IMR-90 (cell line): ENCODE data around the gene CHPF2. TPM values are rescaled to one million over a fixed set of nuclear protein-coding genes. Genes with fewer than 3 reads are reported as not detected.
A peak's percentile ranks its signal among the peaks of the same experiment; 100 is the strongest.

Experiments used
- ATAC-seq: fragments of 200-7000 bp; cut with Tn5 transposase; 2 replicates; pipeline ENCODE4 v1.9.1; 2020; ENCODE audit warnings: low read depth, mild to moderate bottlenecking, moderate library complexity
- BruUV-seq: library from RNA; stranded (reverse); fragments of 400-500 nt; replicated peaks from 2 replicates; lab custom pipeline; 2021; lab: Mats Ljungman, UMichigan
- CTCF ChIA-PET: fragments of 300-600 bp; formaldehyde crosslinking; extraction: SDS; loops from one replicate; lab custom pipeline; 2021; ENCODE audit warnings: antibody characterized with exemption; lab: Yijun Ruan, JAX
- POLR2A ChIA-PET: fragments of 300-600 bp; sonication (Branson Sonifier 250); formaldehyde crosslinking; loops from one replicate; lab custom pipeline; 2022; ENCODE audit warnings: antibody characterized with exemption; ENCODE audit not compliant: unreplicated experiment; lab: Charles Lee
- DNase-seq: peaks from one replicate; pipeline ENCODE4 v3.0.0; 2013
- H2AFZ ChIP-seq: replicated peaks from 2 replicates; pipeline ENCODE3; 2013; ENCODE audit warnings: low read length, mild to moderate bottlenecking; ENCODE audit not compliant: poor library complexity
- H2AK5ac ChIP-seq: 2 replicates; pipeline ENCODE4 v1.6.1; 2013; ENCODE audit warnings: low read depth, low read length, inconsistent platforms
- H2AK9ac ChIP-seq: replicated peaks from 2 replicates; pipeline ENCODE3; 2013; ENCODE audit warnings: mild to moderate bottlenecking, low read depth, low read length, moderate library complexity; ENCODE audit not compliant: poor library complexity
- H2BK120ac ChIP-seq: 2 replicates; pipeline ENCODE4 v1.6.1; 2013; ENCODE audit warnings: low read depth, low read length, inconsistent platforms
- H2BK15ac ChIP-seq: 3 replicates; pipeline ENCODE4 v1.6.1; 2013; ENCODE audit warnings: low read depth, low read length, inconsistent platforms
- H2BK20ac ChIP-seq: 2 replicates; pipeline ENCODE4 v1.6.1; 2013; ENCODE audit warnings: low read depth, mild to moderate bottlenecking, inconsistent platforms, low read length, moderate library complexity
- H2BK5ac ChIP-seq: 2 replicates; pipeline ENCODE4 v1.6.1; 2013; ENCODE audit warnings: mild to moderate bottlenecking, low read depth, low read length, inconsistent platforms; ENCODE audit not compliant: poor library complexity, severe bottlenecking
- H3K14ac ChIP-seq: replicated peaks from 2 replicates; pipeline ENCODE4 v1.6.1; 2013; ENCODE audit warnings: low read depth, low read length, inconsistent platforms
- H3K18ac ChIP-seq: 2 replicates; pipeline ENCODE4 v1.6.1; 2013; ENCODE audit warnings: low read depth, low read length, control low read depth
- H3K23ac ChIP-seq: 2 replicates; pipeline ENCODE4 v1.6.1; 2013; ENCODE audit warnings: low read depth, low read length, inconsistent platforms
- H3K27ac ChIP-seq: 2 replicates; pipeline ENCODE4 v1.5.1; 2013; ENCODE audit warnings: mild to moderate bottlenecking, control low read depth, low read length; ENCODE audit not compliant: insufficient read depth
- H3K27me3 ChIP-seq: 2 replicates; pipeline ENCODE4 v1.6.1; 2013; ENCODE audit warnings: low read length; ENCODE audit not compliant: control insufficient read depth, insufficient read depth
- H3K36me3 ChIP-seq: 2 replicates; pipeline ENCODE4 v1.6.1; 2013; ENCODE audit warnings: low read length, mixed read lengths; ENCODE audit not compliant: control insufficient read depth, insufficient read depth
- H3K4ac ChIP-seq: 2 replicates; pipeline ENCODE4 v1.6.1; 2013; ENCODE audit warnings: low read depth, low read length, inconsistent platforms
- H3K4me1 ChIP-seq: 2 replicates; pipeline ENCODE4 v1.6.1; 2013; ENCODE audit warnings: low read length, mixed read lengths; ENCODE audit not compliant: control insufficient read depth, insufficient read depth
- H3K4me2 ChIP-seq: 2 replicates; pipeline ENCODE4 v1.6.1; 2013; ENCODE audit warnings: low read depth, mild to moderate bottlenecking, control low read depth, low read length, moderate library complexity
- H3K4me3 ChIP-seq: 2 replicates; pipeline ENCODE4 v1.5.1; 2013; ENCODE audit warnings: low read depth, mild to moderate bottlenecking, control low read depth, low read length, moderate library complexity; ENCODE audit not compliant: insufficient read depth
- H3K56ac ChIP-seq: 2 replicates; pipeline ENCODE4 v1.6.1; 2013; ENCODE audit warnings: low read length, inconsistent platforms; ENCODE audit not compliant: insufficient read depth; ENCODE audit errors: extremely low read depth
- H3K79me1 ChIP-seq, 2 experiments: 2 replicates each; pipeline ENCODE4 v1.6.1; 2013; ENCODE audit warnings: low read length in 2 of 2, inconsistent platforms in 1 of 2, low read depth in 1 of 2
- H3K9ac ChIP-seq: 2 replicates; pipeline ENCODE4 v1.6.1; 2013; ENCODE audit warnings: low read depth, low read length, control low read depth
- H3K9me1 ChIP-seq: 2 replicates; pipeline ENCODE4 v1.6.1; 2013; ENCODE audit warnings: low read length, inconsistent platforms; ENCODE audit not compliant: insufficient read depth
- H3K9me3 ChIP-seq: 2 replicates; pipeline ENCODE4 v1.6.1; 2013; ENCODE audit warnings: low read length; ENCODE audit not compliant: control insufficient read depth, insufficient read depth
- H4K20me1 ChIP-seq: 2 replicates; pipeline ENCODE4 v1.6.1; 2013; ENCODE audit warnings: low read length, inconsistent platforms; ENCODE audit not compliant: insufficient read depth
- H4K5ac ChIP-seq: 2 replicates; pipeline ENCODE4 v1.6.1; 2013; ENCODE audit warnings: mild to moderate bottlenecking, low read depth, low read length, control low read depth
- H4K8ac ChIP-seq, 2 experiments: 2 replicates each; pipeline ENCODE4 v1.6.1; 2013; ENCODE audit warnings: low read depth in 2 of 2, low read length in 2 of 2, control low read depth in 1 of 2, inconsistent platforms in 1 of 2
- H4K91ac ChIP-seq: 2 replicates; pipeline ENCODE4 v1.6.1; 2013; ENCODE audit warnings: low read depth, low read length, inconsistent platforms; ENCODE audit not compliant: insufficient read depth
- CEBPB ChIP-seq: IDR thresholded peaks from 2 replicates; pipeline ENCODE4 v1.6.1; 2012; ENCODE audit warnings: low read depth, low read length, improper control_type of control experiment
- FOS ChIP-seq: fragments of 150-350 bp; IDR thresholded peaks from 2 replicates; pipeline ENCODE4 v1.6.1; 2016; ENCODE audit warnings: low read depth, low read length
- MAZ ChIP-seq: IDR thresholded peaks from 2 replicates; pipeline ENCODE4 v1.6.1; 2012; ENCODE audit warnings: low read depth, mild to moderate bottlenecking, low read length, improper control_type of control experiment, moderate library complexity, borderline replicate concordance
- NFE2L2 ChIP-seq: fragments of 150-350 bp; IDR thresholded peaks from 2 replicates; pipeline ENCODE4 v1.6.1; 2016; ENCODE audit warnings: low read depth, mild to moderate bottlenecking, low read length
- POLR2A ChIP-seq: IDR thresholded peaks from 2 replicates; pipeline ENCODE4 v1.6.1; 2012; ENCODE audit warnings: mild to moderate bottlenecking, low read depth, low read length
- USF2 ChIP-seq: fragments of 150-350 bp; IDR thresholded peaks from 2 replicates; pipeline ENCODE4 v1.6.1; 2017; ENCODE audit warnings: mild to moderate bottlenecking, antibody characterized with exemption, low read length, low read depth
- WGBS, 2 experiments: methylation state at CpG; one replicate each; pipeline versions ENCODE4 v1.1.5 to v1.1.7; 2013; ENCODE audit warnings: missing lambda C conversion rate in 2 of 2; ENCODE audit not compliant: insufficient read length in 1 of 2; ENCODE audit errors: extremely low coverage in 2 of 2; 5-methylcytosine and 5-hydroxymethylcytosine counted together
- dilution Hi-C: fragments of 300-500 bp; cut with HindIII; formaldehyde crosslinking; loops from one replicate; pipeline ENCODE4 v1.14.3; 2018; ENCODE audit warnings: low sequenced_read_pairs; ENCODE audit not compliant: unreplicated experiment
- in situ Hi-C: fragments of 300-500 bp; cut with MboI; formaldehyde crosslinking; loops from 3 replicates; pipeline ENCODE4 v1.14.3; 2019; ENCODE audit warnings: low sequenced_read_pairs, inconsistent platforms, mixed read lengths
- intact Hi-C: fragments of 100-400 bp; cut with micrococcal nuclease; formaldehyde crosslinking; loops from 2 replicates; pipeline ENCODE4 v1.10.0; 2022
- polyA plus RNA-seq, 3 experiments: library from polyadenylated mRNA; depleted of rRNA; stranded (reverse); fragments of >200 nt; gene quantifications; 2 replicates each; pipeline ENCODE4 v1.2.3, GENCODE V29; 2012; ENCODE audit warnings: low replicate concordance in 1 of 3
- total RNA-seq: library from RNA; depleted of rRNA; stranded (reverse); fragments of >200 nt; gene quantifications from 2 replicates; pipeline ENCODE4 v1.2.3, GENCODE V29; 2012

CHPF2 gene
- total and polyA plus RNA-seq, 2 of the 4 experiments (the other 2 are of a cell fraction): 26.2 to 77.0 TPM

GRCh38 chr7:151247611-151248345 is 15.5 kb downstream of the CHPF2 start (continued):
- TF ChIP-seq NFE2L2: no peak
- no peak for TF ChIP-seq FOS
- TF ChIP-seq CEBPB: no peak

GRCh38 chr7:151248346-151249033 is 16.2 kb downstream of the CHPF2 start, which contains the start of gene SMARCD3:
TSS of gene SMARCD3 (minus strand) at chr7:151248694. CDS start at chr7:151248562, 132 bp downstream.
- Histone ChIP-seq H3K4me3 (peak within 1 kb of the TSS; percentile 56), H3K27me3 (no peaks in the 10 kb centered on the region), H3K9me1 (peaks cover 14% of the 10 kb centered on the region), H3K9me3 (no peaks in the 10 kb centered on the region), H3K4ac (peak within 1 kb of the TSS; percentile 94), H3K27ac (peak within 1 kb of the TSS; percentile 93), H4K20me1 (peaks cover 8% of the 10 kb centered on the region), H3K79me1 (peaks cover 10 to 74% of the 10 kb centered on the region in 2 experiments), H3K4me2 (peak within 1 kb of the TSS; percentile 96), H2BK5ac (peak within 1 kb of the TSS; percentile 91), H2AK9ac (peak within 1 kb of the TSS; percentile 95), H2BK20ac (peak within 1 kb of the TSS; percentile 40; the same call in 1 of the 2 replicates), H2AFZ (peak within 1 kb of the TSS; percentile 99), H4K8ac (peak within 1 kb of the TSS; percentile 95 to 99), H2BK120ac (peak within 1 kb of the TSS; percentile 90), H3K18ac (peak within 1 kb of the TSS; percentile 63), H3K4me1 (peaks cover 46% of the 10 kb centered on the region), H3K56ac (peak within 1 kb of the TSS; percentile 71), H2BK15ac (peak within 1 kb of the TSS; percentile 87; the same call in 2 of the 3 replicates), H2AK5ac (peak within 1 kb of the TSS; percentile 96), H3K36me3 (no peaks in the 10 kb centered on the region), H4K91ac (peak within 1 kb of the TSS; percentile 95), H3K14ac (peak within 1 kb of the TSS; percentile 98), H3K23ac (peak within 1 kb of the TSS; percentile 99), H4K5ac (peak within 1 kb of the TSS; percentile 70), H3K9ac (peak within 1 kb of the TSS; percentile 92)
- ChIA-PET POLR2A (no interaction called here), CTCF (no interaction called here)
- dilution Hi-C loops: no loop called here
- in situ Hi-C loops: no loop called here
- no CpG with 5 or more reads among the region's 71 CpGs for WGBS, 2 experiments
- no peak for TF ChIP-seq USF2
- TF ChIP-seq POLR2A: 0 out of 2 replicates have a peak, but pooled peaks have one; percentile 19
- TF ChIP-seq MAZ: peak; percentile 47; the same call in 1 of the 2 replicates
- ATAC-seq (peak; percentile 30), DNase-seq (peak; percentile 50)
- BruUV-seq: no TSS peak
- intact Hi-C loops: loop anchor here (1.0 kb wide), 1 partner anchor 55 kb away; no protein-coding TSS in a partner anchor
